Stimulated activated CD4-positive, alpha-beta T cell treated with anti-CD3 and anti-CD28 coated beads, TNF-alpha, amount 100 ng/mL, for 1 hour (primary cell): Measurements from ENCODE around the gene DZIP1L.
"Not testable (repeated sequence)": the region's sequence is repeated elsewhere in the genome, so short reads cannot be mapped to it uniquely, and the experiment has no call there.

ENCODE experiments used
- DNase-seq, 3 donors: peaks; one replicate each; pipeline ENCODE4 v3.0.0-alpha.2; 2020; ENCODE audit warnings: low read depth in 3 of 3, low spot score in 1 of 3

The DZIP1L gene

GRCh38 chr3:138114988-138115971 lies at the start of gene DZIP1L:
Gene DZIP1L (minus strand): TSS chr3:138115608. CDS start chr3:138103971, 11,637 bp downstream.
- DNase-seq = no peak

GRCh38 chr3:138165061-138165460 lies 49.7 kb upstream of the DZIP1L start:
- DNase-seq = no peak

GRCh38 chr3:138157743-138158142 lies 42.3 kb upstream of the DZIP1L start:
- no peak for DNase-seq

- DNase-seq = no peak
These were observed 39.1 kb upstream of the DZIP1L start for GRCh38 chr3:138154534-138154933.

- no peak for DNase-seq
These were observed 33.1 kb upstream of the DZIP1L start for GRCh38 chr3:138148503-138148902.

- not testable (repeated sequence) for DNase-seq
These were observed 26.8 kb upstream of the DZIP1L start for GRCh38 chr3:138142181-138142580.

- DNase-seq = no peak
These were observed 25.5 kb upstream of the DZIP1L start for GRCh38 chr3:138140940-138141339.

GRCh38 chr3:138139691-138140090 lies 24.3 kb upstream of the DZIP1L start:
- DNase-seq = no peak

- no peak for DNase-seq
These were observed 22.5 kb upstream of the DZIP1L start for GRCh38 chr3:138137861-138138260.

- DNase-seq = no peak
These were observed 20.8 kb upstream of the DZIP1L start for GRCh38 chr3:138136201-138136600.

- no peak for DNase-seq
These were observed 20.4 kb upstream of the DZIP1L start for GRCh38 chr3:138135833-138136194.

- DNase-seq = no peak
These were observed 19.9 kb upstream of the DZIP1L start for GRCh38 chr3:138135146-138135832.

GRCh38 chr3:138132239-138132638 lies 16.8 kb upstream of the DZIP1L start, which contains the start of gene A4GNT:
Gene A4GNT (minus strand): TSS chr3:138132390. CDS start chr3:138131256, 1,134 bp downstream.
- no peak for DNase-seq

- no peak for DNase-seq
These were observed 12.4 kb upstream of the DZIP1L start for GRCh38 chr3:138127636-138128365.

GRCh38 chr3:138125548-138126221 lies 10.3 kb upstream of the DZIP1L start:
- DNase-seq = no peak

GRCh38 chr3:138124706-138125355 lies 9.4 kb upstream of the DZIP1L start:
- DNase-seq = no peak

GRCh38 chr3:138124188-138124587 lies 8.8 kb upstream of the DZIP1L start:
- no peak for DNase-seq

GRCh38 chr3:138119423-138119766 lies 4.0 kb upstream of the DZIP1L start:
- DNase-seq = no peak

- DNase-seq = peak in 1 of 3 donors; percentile 41
These were observed 3.4 kb upstream of the DZIP1L start for GRCh38 chr3:138118612-138119422.
